Measurements from ENCODE around the gene BCL7A.

DNA sequence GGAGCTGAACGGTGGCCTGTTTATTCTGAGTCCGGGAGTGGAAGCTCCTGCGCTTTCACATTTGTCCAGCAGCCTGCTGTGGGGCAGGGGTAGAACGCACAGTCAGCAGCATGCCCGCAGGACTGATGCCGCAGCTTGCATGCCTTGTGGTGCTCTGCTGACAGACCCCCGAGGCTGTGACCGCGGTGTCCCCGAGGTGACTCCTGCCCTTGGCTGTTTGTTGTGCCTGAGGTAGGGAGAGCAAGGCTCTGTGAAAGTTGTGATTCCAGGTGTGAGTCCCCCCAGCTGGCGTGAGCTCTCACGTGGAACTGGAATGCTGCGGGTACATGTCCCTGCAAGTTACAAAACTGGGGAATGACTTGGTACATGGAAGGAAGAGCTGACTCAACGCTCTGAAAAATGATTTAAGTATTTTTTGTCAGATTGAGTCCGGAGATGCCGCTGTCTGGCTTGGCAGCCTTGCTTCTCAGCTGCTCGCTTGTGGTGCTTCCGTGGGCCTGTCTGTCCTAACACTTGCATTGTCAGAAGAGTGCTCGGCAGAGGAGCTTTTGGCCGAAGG lies 75.0 kb downstream of the BCL7A start:
- TF ChIP-seq, protein P1, sequence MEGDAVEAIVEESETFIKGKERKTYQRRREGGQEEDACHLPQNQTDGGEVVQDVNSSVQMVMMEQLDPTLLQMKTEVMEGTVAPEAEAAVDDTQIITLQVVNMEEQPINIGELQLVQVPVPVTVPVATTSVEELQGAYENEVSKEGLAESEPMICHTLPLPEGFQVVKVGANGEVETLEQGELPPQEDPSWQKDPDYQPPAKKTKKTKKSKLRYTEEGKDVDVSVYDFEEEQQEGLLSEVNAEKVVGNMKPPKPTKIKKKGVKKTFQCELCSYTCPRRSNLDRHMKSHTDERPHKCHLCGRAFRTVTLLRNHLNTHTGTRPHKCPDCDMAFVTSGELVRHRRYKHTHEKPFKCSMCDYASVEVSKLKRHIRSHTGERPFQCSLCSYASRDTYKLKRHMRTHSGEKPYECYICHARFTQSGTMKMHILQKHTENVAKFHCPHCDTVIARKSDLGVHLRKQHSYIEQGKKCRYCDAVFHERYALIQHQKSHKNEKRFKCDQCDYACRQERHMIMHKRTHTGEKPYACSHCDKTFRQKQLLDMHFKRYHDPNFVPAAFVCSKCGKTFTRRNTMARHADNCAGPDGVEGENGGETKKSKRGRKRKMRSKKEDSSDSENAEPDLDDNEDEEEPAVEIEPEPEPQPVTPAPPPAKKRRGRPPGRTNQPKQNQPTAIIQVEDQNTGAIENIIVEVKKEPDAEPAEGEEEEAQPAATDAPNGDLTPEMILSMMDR (IDR thresholded peaks at IDR 0.05; ENCODE audit: poor library complexity), result no peak
- TF ChIP-seq EZH2 (IDR thresholded peaks at IDR 0.05; ENCODE audit: borderline replicate concordance), result no peak

All from hepatocyte (in vitro differentiated cells).